Effector CD8-positive, alpha-beta T cell (primary cell): ENCODE data around the gene DUOXA2.
"Not testable (repeated sequence)": the region's sequence is repeated elsewhere in the genome, so short reads cannot be mapped to it uniquely, and the experiment has no call there.

Experiments
- DNase-seq: peaks from one replicate; lab custom pipeline; 2025; lab: John Stamatoyannopoulos, UW

The DUOXA2 gene

GRCh38 chr15:45117308-45118130 lies 3.4 kb downstream of the DUOXA2 start:
- no peak for DNase-seq

GRCh38 chr15:45118131-45118588 lies 4.0 kb downstream of the DUOXA2 start:
- DNase-seq = peak; percentile 70

- DNase-seq = no peak
Observed at GRCh38 chr15:45118996-45119395, 4.9 kb downstream of the DUOXA2 start.

- DNase-seq = no peak
Observed at GRCh38 chr15:45120081-45120972, 6.2 kb downstream of the DUOXA2 start.

GRCh38 chr15:45121020-45121419 lies 6.9 kb downstream of the DUOXA2 start:
- DNase-seq = no peak

GRCh38 chr15:45121706-45122417 lies 7.7 kb downstream of the DUOXA2 start:
- DNase-seq = no peak

- DNase-seq = no peak
Observed at GRCh38 chr15:45122719-45123118, 8.6 kb downstream of the DUOXA2 start.

GRCh38 chr15:45123397-45123796 lies 9.3 kb downstream of the DUOXA2 start:
- no peak for DNase-seq

- DNase-seq = no peak
Observed at GRCh38 chr15:45126535-45127158, 12.5 kb downstream of the DUOXA2 start.

- DNase-seq = no peak
Observed at GRCh38 chr15:45128971-45129639, 15.0 kb downstream of the DUOXA2 start.

- no peak for DNase-seq
Observed at GRCh38 chr15:45129651-45130129, 15.6 kb downstream of the DUOXA2 start, which contains the start of the genes DUOX1 and DUOXA1. DUOX1 (plus strand) TSS chr15:45129994; CDS start chr15:45131967, 1,973 bp downstream. DUOXA1 (minus strand) TSS chr15:45129879; CDS start chr15:45123014, 6,865 bp downstream.

- DNase-seq = no peak
Observed at GRCh38 chr15:45130291-45131000, 16.3 kb downstream of the DUOXA2 start.

- DNase-seq = no peak
Observed at GRCh38 chr15:45131510-45131909, 17.4 kb downstream of the DUOXA2 start.

- no peak for DNase-seq
Observed at GRCh38 chr15:45132844-45133560, 18.9 kb downstream of the DUOXA2 start.

GRCh38 chr15:45133561-45133920 lies 19.4 kb downstream of the DUOXA2 start:
- no peak for DNase-seq

GRCh38 chr15:45134046-45134445 lies 19.9 kb downstream of the DUOXA2 start:
- no peak for DNase-seq

GRCh38 chr15:45134682-45135604 lies 20.8 kb downstream of the DUOXA2 start:
- DNase-seq = no peak

GRCh38 chr15:45135705-45136377 lies 21.7 kb downstream of the DUOXA2 start:
- not testable (repeated sequence) for DNase-seq
